Measurements from ENCODE around the gene SEMA6A. TPM values are rescaled to one million over a fixed set of nuclear protein-coding genes. Genes with fewer than 3 reads are reported as not detected.

The SEMA6A gene
- total RNA-seq, 4 donors from 2014 or later, result 2.5 to 6.5 (median 2.7) TPM

DNA sequence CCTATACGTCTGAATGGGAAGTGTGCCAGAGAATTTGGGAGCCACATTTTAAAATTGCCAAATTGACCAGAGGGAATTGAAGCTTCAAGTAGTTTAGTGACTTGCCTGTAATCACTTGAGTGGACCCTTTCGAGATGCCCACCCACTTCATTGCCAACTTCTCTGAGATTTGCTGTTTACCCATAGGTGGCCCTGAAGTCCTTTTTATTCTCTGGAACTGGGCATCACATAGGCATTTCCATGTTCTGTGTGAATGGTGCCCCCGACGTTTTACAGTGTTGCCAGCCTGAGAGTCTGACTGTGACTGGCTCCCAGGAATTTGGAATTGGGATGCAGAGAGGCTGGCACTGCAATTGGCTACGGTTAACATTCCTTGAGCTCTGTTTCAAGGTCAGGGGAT, 158.6 kb downstream of the SEMA6A start:
- DNase-seq (no peak), ATAC-seq (no peak)
- H3K36me3 ChIP-seq, result no peaks in the 10 kb centered on the region
- H3K27ac ChIP-seq, result no peak overlapping the region
- in situ Hi-C loops (cut with MboI; ENCODE audit: low sequenced_read_pairs in 4 of 4) (no loop called here), intact Hi-C loops (cut with DNase I; ENCODE audit: low total_unique reads) (no loop called here)
- TF ChIP-seq, protein P1, sequence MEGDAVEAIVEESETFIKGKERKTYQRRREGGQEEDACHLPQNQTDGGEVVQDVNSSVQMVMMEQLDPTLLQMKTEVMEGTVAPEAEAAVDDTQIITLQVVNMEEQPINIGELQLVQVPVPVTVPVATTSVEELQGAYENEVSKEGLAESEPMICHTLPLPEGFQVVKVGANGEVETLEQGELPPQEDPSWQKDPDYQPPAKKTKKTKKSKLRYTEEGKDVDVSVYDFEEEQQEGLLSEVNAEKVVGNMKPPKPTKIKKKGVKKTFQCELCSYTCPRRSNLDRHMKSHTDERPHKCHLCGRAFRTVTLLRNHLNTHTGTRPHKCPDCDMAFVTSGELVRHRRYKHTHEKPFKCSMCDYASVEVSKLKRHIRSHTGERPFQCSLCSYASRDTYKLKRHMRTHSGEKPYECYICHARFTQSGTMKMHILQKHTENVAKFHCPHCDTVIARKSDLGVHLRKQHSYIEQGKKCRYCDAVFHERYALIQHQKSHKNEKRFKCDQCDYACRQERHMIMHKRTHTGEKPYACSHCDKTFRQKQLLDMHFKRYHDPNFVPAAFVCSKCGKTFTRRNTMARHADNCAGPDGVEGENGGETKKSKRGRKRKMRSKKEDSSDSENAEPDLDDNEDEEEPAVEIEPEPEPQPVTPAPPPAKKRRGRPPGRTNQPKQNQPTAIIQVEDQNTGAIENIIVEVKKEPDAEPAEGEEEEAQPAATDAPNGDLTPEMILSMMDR (IDR thresholded peaks at IDR 0.05 in 4 of 5, conservative IDR thresholded peaks at IDR 0.05 in 1 of 5), result no peak
- TF ChIP-seq POLR2A (IDR thresholded peaks at IDR 0.05), result no peak
- H3K4me3 ChIP-seq, result no peak overlapping the region
- H3K4me1 ChIP-seq, result peaks cover 9 to 10% of the 10 kb centered on the region in 2 donors
- no peaks in the 10 kb centered on the region for H3K9me3 ChIP-seq
- H3K27me3 ChIP-seq, result no peaks in the 10 kb centered on the region

DNA sequence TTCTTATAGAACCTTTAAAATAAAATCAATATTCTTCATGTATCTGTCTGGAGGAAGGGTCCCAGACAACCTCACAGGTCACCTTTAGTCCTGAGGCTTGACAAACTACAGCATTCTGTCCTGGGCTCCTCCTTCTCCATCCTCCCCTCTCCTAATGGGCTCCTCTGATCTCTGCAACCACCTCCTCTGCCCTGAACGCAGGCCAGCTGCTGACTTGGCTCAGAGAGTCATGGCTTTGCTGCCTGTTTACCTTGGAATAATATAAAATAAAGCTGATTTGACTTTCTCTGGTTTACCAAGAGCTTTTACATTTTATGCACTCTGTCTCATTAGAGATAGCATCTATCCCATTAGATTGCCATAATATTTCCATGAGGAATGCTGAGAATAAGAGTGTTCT, 159.4 kb downstream of the SEMA6A start:
- no peaks in the 10 kb centered on the region for H3K36me3 ChIP-seq
- DNase-seq, result no peak
- no peak for ATAC-seq
- H3K9me3 ChIP-seq, result no peaks in the 10 kb centered on the region
- peaks cover 17 to 18% of the 10 kb centered on the region in 2 donors for H3K4me1 ChIP-seq
- in situ Hi-C loops (cut with MboI; ENCODE audit: low sequenced_read_pairs in 4 of 4), result no loop called here
- no peaks in the 10 kb centered on the region for H3K27me3 ChIP-seq
- H3K4me3 ChIP-seq, result no peak overlapping the region
- intact Hi-C loops (cut with DNase I; ENCODE audit: low total_unique reads), result no loop called here
- H3K27ac ChIP-seq, result no peak overlapping the region
- no peak for TF ChIP-seq POLR2A (IDR thresholded peaks at IDR 0.05)
- TF ChIP-seq, protein P1 (IDR thresholded peaks at IDR 0.05 in 4 of 5, conservative IDR thresholded peaks at IDR 0.05 in 1 of 5), result no peak

GRCh38 chr5:116411101-116411571, 163.5 kb downstream of the SEMA6A start:
- Histone ChIP-seq H3K36me3 (no peaks in the 10 kb centered on the region), H3K27ac (peak overlapping the region; percentile 18 to 55 (median 30)), H3K4me1 (peaks cover 23 to 26% of the 10 kb centered on the region in 2 donors), H3K4me3 (no peak overlapping the region), H3K27me3 (no peaks in the 10 kb centered on the region), H3K9me3 (no peaks in the 10 kb centered on the region)
- no peak for TF ChIP-seq POLR2A (IDR thresholded peaks at IDR 0.05)
- TF ChIP-seq, protein P1 (IDR thresholded peaks at IDR 0.05 in 4 of 5, conservative IDR thresholded peaks at IDR 0.05 in 1 of 5), result no peak
- ATAC-seq (peak in 1 of 2 donors; percentile 81), DNase-seq (peak in 1 of 2 donors; percentile 25)
- intact Hi-C loops (cut with DNase I; ENCODE audit: low total_unique reads) (no loop called here), in situ Hi-C loops (cut with MboI; ENCODE audit: low sequenced_read_pairs in 4 of 4) (no loop called here)

DNA sequence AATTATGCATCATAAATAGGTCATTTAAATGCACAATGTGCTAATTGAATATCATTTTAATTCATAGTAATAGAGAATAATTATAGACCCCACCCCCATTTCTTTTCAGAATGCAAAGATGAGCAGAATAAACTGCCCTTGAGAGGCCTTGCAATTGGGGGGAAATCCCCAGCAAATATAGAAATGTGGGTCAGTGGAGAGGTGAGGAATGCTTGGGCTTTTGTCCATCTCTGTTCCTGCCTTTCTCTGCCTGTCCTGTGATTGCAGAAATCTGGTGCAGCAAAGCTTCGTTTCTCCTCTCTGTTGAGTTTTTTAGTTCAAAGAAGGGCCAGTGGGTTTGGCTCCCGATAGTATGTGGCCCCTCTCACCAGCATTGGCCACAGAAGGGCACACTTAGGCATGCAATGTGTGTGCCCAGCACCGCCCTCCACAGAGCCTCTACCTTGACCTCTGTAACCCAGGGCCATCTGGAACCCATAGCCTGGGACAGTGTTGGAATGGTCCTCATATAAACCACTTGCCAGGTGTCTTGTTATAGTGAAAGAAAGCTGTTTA, 164.2 kb downstream of the SEMA6A start:
- Histone ChIP-seq H3K9me3 (no peaks in the 10 kb centered on the region), H3K4me1 (peaks cover 23 to 26% of the 10 kb centered on the region in 2 donors), H3K27me3 (no peaks in the 10 kb centered on the region), H3K4me3 (no peak overlapping the region), H3K27ac (peak overlapping the region in 3 of 4 donors; percentile 18 to 55 (median 40)), H3K36me3 (no peaks in the 10 kb centered on the region)
- TF ChIP-seq, protein P1 (IDR thresholded peaks at IDR 0.05 in 4 of 5, conservative IDR thresholded peaks at IDR 0.05 in 1 of 5), result no peak
- TF ChIP-seq POLR2A (IDR thresholded peaks at IDR 0.05), result no peak
- ATAC-seq (no peak), DNase-seq (no peak)
- in situ Hi-C loops (cut with MboI; ENCODE audit: low sequenced_read_pairs in 4 of 4) (no loop called here), intact Hi-C loops (cut with DNase I; ENCODE audit: low total_unique reads) (no loop called here)

All from gastrocnemius medialis (tissue), 4 donors.